Measurements from ENCODE around the gene DLK1.

Gene DLK1

GRCh38 chr14:100770046-100770445 is 43.4 kb downstream of the DLK1 start:
- no peaks in the 10 kb centered on the region for H3K27me3 ChIP-seq (ENCODE audit: control insufficient read depth, insufficient read depth, low read length)
- no peak overlapping the region for H3K9ac ChIP-seq (ENCODE audit: low read depth, low read length)
- no peaks in the 10 kb centered on the region for H3K9me3 ChIP-seq (ENCODE audit: control insufficient read depth, insufficient read depth, low read length)
- no peak overlapping the region for H3K4me3 ChIP-seq (ENCODE audit: low read depth, low read length)
- no peaks in the 10 kb centered on the region for H3K4me1 ChIP-seq (ENCODE audit: control insufficient read depth, insufficient read depth, low read length)
- H3K36me3 ChIP-seq (ENCODE audit: control insufficient read depth, insufficient read depth, low read length) = no peaks in the 10 kb centered on the region

DNA sequence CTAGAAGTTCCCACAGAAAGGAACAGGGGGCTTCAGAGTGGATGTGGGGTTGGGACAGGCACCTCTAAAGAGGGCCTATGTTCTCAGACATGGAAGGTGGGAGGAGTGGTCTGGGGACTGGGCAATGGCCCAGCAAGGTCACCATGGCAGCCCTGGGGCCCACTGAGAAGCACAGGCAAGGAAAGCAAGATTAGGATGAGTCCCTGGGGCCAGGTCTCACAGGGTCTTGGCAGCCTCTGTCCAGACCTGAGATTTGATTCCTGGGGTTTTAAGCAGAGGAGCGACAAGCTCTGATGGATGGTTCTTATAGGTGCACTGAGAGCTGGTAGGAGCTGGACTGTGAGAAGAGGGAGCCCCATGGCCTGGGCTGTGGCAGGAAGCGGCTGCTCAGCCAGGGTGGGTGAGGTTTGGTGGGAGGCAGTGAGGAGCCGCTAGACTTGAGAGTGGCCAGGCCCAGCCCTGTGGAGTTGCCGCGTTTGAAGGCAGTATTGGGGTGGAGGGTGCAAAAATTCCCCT is 44.0 kb downstream of the DLK1 start:
- no peak overlapping the region for H3K4me3 ChIP-seq (ENCODE audit: low read depth, low read length)
- no peak overlapping the region for H3K9ac ChIP-seq (ENCODE audit: low read depth, low read length)
- H3K36me3 ChIP-seq (ENCODE audit: control insufficient read depth, insufficient read depth, low read length) = no peaks in the 10 kb centered on the region
- H3K9me3 ChIP-seq (ENCODE audit: control insufficient read depth, insufficient read depth, low read length) = no peaks in the 10 kb centered on the region
- no peaks in the 10 kb centered on the region for H3K27me3 ChIP-seq (ENCODE audit: control insufficient read depth, insufficient read depth, low read length)
- H3K4me1 ChIP-seq (ENCODE audit: control insufficient read depth, insufficient read depth, low read length) = no peaks in the 10 kb centered on the region

- H3K9me3 ChIP-seq (ENCODE audit: control insufficient read depth, insufficient read depth, low read length) = no peaks in the 10 kb centered on the region
Measured at GRCh38 chr14:100771121-100771800, 44.6 kb downstream of the DLK1 start.

DNA sequence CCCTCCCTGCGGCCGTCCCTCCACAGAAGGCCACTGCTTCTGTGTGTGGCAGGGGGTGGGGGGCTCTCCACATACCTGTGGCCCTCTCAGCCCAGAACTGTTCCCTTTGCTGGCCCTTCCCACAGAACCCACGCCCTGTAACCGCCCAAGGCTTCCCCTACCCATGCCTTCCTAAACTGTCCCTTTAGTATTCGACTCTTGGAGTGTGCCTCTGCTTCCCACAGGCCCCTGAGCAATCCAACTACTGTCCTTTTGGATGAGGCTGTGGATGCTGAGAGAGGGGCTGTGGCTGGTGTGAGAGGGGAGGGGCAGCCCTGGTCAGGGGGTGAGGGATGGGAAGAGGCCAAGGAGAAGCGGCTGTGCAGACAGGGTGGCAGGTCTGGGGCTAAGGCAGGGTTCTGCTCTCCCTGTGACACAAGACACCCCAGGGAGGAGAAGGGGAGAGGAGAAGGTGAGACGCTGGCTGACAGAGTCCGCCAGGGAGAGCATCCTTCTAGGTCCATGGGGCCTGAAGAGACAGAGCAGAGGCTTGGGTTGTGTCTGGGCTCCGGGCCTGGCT is 46.0 kb downstream of the DLK1 start:
- H3K36me3 ChIP-seq (ENCODE audit: control insufficient read depth, insufficient read depth, low read length) = no peaks in the 10 kb centered on the region
- H3K9ac ChIP-seq (ENCODE audit: low read depth, low read length) = no peak overlapping the region
- no peaks in the 10 kb centered on the region for H3K9me3 ChIP-seq (ENCODE audit: control insufficient read depth, insufficient read depth, low read length)
- H3K4me3 ChIP-seq (ENCODE audit: low read depth, low read length) = no peak overlapping the region
- no peaks in the 10 kb centered on the region for H3K27me3 ChIP-seq (ENCODE audit: control insufficient read depth, insufficient read depth, low read length)
- H3K4me1 ChIP-seq (ENCODE audit: control insufficient read depth, insufficient read depth, low read length) = no peaks in the 10 kb centered on the region

More at GRCh38 chr14:100771121-100771800, 44.6 kb downstream of the DLK1 start:
- Histone ChIP-seq H3K27me3 (ENCODE audit: control insufficient read depth, insufficient read depth, low read length) (no peaks in the 10 kb centered on the region), H3K36me3 (ENCODE audit: control insufficient read depth, insufficient read depth, low read length) (no peaks in the 10 kb centered on the region), H3K9ac (ENCODE audit: low read depth, low read length) (no peak overlapping the region), H3K4me3 (ENCODE audit: low read depth, low read length) (no peak overlapping the region), H3K4me1 (ENCODE audit: control insufficient read depth, insufficient read depth, low read length) (no peaks in the 10 kb centered on the region)

GRCh38 chr14:100773331-100774163 is 46.9 kb downstream of the DLK1 start:
- Histone ChIP-seq H3K9me3 (ENCODE audit: control insufficient read depth, insufficient read depth, low read length) (no peaks in the 10 kb centered on the region), H3K9ac (ENCODE audit: low read depth, low read length) (no peak overlapping the region), H3K27me3 (ENCODE audit: control insufficient read depth, insufficient read depth, low read length) (no peaks in the 10 kb centered on the region), H3K4me1 (ENCODE audit: control insufficient read depth, insufficient read depth, low read length) (no peaks in the 10 kb centered on the region), H3K36me3 (ENCODE audit: control insufficient read depth, insufficient read depth, low read length) (no peaks in the 10 kb centered on the region), H3K4me3 (ENCODE audit: low read depth, low read length) (no peak overlapping the region)

- Histone ChIP-seq H3K9me3 (ENCODE audit: control insufficient read depth, insufficient read depth, low read length) (no peaks in the 10 kb centered on the region), H3K4me1 (ENCODE audit: control insufficient read depth, insufficient read depth, low read length) (no peaks in the 10 kb centered on the region), H3K36me3 (ENCODE audit: control insufficient read depth, insufficient read depth, low read length) (no peaks in the 10 kb centered on the region), H3K4me3 (ENCODE audit: low read depth, low read length) (no peak overlapping the region), H3K27me3 (ENCODE audit: control insufficient read depth, insufficient read depth, low read length) (no peaks in the 10 kb centered on the region), H3K9ac (ENCODE audit: low read depth, low read length) (no peak overlapping the region)
Measured at GRCh38 chr14:100774164-100774537, 47.5 kb downstream of the DLK1 start.

- Histone ChIP-seq H3K9ac (ENCODE audit: low read depth, low read length) (no peak overlapping the region), H3K9me3 (ENCODE audit: control insufficient read depth, insufficient read depth, low read length) (no peaks in the 10 kb centered on the region), H3K4me1 (ENCODE audit: control insufficient read depth, insufficient read depth, low read length) (no peaks in the 10 kb centered on the region), H3K4me3 (ENCODE audit: low read depth, low read length) (no peak overlapping the region), H3K27me3 (ENCODE audit: control insufficient read depth, insufficient read depth, low read length) (no peaks in the 10 kb centered on the region), H3K36me3 (ENCODE audit: control insufficient read depth, insufficient read depth, low read length) (no peaks in the 10 kb centered on the region)
Measured at GRCh38 chr14:100775351-100775830, 48.7 kb downstream of the DLK1 start.

GRCh38 chr14:100775831-100776591 is 49.3 kb downstream of the DLK1 start:
- no peaks in the 10 kb centered on the region for H3K27me3 ChIP-seq (ENCODE audit: control insufficient read depth, insufficient read depth, low read length)
- no peak overlapping the region for H3K4me3 ChIP-seq (ENCODE audit: low read depth, low read length)
- no peak overlapping the region for H3K9ac ChIP-seq (ENCODE audit: low read depth, low read length)
- no peaks in the 10 kb centered on the region for H3K36me3 ChIP-seq (ENCODE audit: control insufficient read depth, insufficient read depth, low read length)
- no peaks in the 10 kb centered on the region for H3K9me3 ChIP-seq (ENCODE audit: control insufficient read depth, insufficient read depth, low read length)
- no peaks in the 10 kb centered on the region for H3K4me1 ChIP-seq (ENCODE audit: control insufficient read depth, insufficient read depth, low read length)

DNA sequence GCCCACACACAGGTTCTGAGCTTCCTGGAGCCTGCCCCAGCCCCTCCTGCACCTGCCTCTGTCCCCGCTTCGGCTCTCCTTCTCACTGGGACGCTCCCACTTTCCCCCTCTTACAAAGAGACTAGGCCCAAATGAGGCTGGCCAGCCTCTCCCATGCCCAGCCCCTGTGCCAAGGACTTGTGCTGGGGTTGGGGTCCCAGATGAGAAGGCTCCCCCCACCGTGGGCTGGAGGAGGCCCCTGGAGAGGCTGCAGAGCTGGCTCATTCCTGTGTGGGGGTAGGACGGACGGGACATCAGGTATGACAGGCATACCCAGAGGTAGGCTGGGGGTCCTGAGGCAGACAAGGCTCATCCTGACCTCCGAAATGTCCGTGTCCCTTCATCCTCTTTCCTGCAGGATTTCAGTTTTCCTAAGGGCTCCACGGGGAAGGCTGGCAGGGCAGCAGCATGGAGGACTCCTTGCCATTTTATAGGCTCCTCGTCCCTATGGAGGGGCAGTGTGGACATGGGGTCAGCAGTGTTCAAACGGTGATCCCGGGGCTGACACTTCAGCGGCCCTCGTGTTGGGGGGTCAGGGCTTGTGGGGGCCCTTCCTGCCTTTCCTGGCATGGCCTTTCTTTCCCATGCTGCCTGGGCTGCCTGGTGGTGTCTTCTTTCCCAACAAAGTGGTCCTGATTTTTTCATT is 50.1 kb downstream of the DLK1 start:
- H3K9ac ChIP-seq (ENCODE audit: low read depth, low read length) = no peak overlapping the region
- H3K4me3 ChIP-seq (ENCODE audit: low read depth, low read length) = no peak overlapping the region
- no peaks in the 10 kb centered on the region for H3K27me3 ChIP-seq (ENCODE audit: control insufficient read depth, insufficient read depth, low read length)
- H3K9me3 ChIP-seq (ENCODE audit: control insufficient read depth, insufficient read depth, low read length) = no peaks in the 10 kb centered on the region
- no peaks in the 10 kb centered on the region for H3K4me1 ChIP-seq (ENCODE audit: control insufficient read depth, insufficient read depth, low read length)
- no peaks in the 10 kb centered on the region for H3K36me3 ChIP-seq (ENCODE audit: control insufficient read depth, insufficient read depth, low read length)

DNA sequence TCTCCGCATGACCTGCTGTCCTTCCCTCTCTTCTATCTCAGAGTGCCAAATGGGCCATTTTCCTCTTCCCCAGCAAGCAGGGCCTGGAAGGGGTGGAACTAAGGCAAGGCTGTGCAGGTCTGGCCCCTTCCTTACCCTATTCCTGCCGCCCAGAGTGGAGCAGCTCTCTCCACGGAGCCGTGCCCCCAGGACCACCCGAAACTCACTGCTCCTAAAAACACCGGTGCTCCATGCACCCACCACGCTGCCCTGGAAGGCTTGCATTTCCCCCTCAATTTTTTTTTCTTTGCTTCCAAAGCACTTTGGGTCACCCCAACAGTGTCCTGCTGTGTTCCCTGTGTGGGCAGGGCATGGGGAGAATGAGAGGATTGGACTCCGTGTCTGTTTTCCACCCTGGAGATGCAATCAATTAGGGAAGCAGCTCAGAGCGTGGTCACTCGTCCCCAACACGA is 50.7 kb downstream of the DLK1 start:
- Histone ChIP-seq H3K36me3 (ENCODE audit: control insufficient read depth, insufficient read depth, low read length) (no peaks in the 10 kb centered on the region), H3K4me3 (ENCODE audit: low read depth, low read length) (no peak overlapping the region), H3K4me1 (ENCODE audit: control insufficient read depth, insufficient read depth, low read length) (no peaks in the 10 kb centered on the region), H3K27me3 (ENCODE audit: control insufficient read depth, insufficient read depth, low read length) (no peaks in the 10 kb centered on the region), H3K9me3 (ENCODE audit: control insufficient read depth, insufficient read depth, low read length) (no peaks in the 10 kb centered on the region), H3K9ac (ENCODE audit: low read depth, low read length) (no peak overlapping the region)
